Measurements from ENCODE around the gene GTF3C5.
"Not testable (repeated sequence)": the region's sequence is repeated elsewhere in the genome, so short reads cannot be mapped to it uniquely, and the experiment has no call there.

GTF3C5 gene

DNA sequence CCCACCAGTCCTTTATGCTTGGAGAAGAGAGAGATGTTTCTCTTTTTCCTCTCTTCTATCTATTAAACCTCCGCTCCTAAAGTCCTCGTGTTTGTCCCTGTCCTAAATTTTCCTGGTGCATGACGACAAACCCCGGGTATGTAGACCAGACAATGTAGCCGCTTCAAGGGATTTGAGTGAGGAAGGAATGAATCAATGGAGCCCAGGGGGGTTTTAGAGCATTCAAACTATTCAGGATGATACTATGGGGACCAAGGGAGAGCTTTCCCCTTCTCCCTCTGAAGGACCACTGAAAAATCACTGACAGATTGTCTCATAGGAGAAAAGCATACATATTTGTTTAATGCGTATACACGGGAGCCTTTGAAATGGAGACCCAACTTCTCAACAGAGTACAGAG is 49.4 kb downstream of the GTF3C5 start:
- TF ChIP-seq, protein P1, sequence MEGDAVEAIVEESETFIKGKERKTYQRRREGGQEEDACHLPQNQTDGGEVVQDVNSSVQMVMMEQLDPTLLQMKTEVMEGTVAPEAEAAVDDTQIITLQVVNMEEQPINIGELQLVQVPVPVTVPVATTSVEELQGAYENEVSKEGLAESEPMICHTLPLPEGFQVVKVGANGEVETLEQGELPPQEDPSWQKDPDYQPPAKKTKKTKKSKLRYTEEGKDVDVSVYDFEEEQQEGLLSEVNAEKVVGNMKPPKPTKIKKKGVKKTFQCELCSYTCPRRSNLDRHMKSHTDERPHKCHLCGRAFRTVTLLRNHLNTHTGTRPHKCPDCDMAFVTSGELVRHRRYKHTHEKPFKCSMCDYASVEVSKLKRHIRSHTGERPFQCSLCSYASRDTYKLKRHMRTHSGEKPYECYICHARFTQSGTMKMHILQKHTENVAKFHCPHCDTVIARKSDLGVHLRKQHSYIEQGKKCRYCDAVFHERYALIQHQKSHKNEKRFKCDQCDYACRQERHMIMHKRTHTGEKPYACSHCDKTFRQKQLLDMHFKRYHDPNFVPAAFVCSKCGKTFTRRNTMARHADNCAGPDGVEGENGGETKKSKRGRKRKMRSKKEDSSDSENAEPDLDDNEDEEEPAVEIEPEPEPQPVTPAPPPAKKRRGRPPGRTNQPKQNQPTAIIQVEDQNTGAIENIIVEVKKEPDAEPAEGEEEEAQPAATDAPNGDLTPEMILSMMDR (IDR thresholded peaks at IDR 0.05; ENCODE audit: insufficient read depth, low read length, poor library complexity, severe bottlenecking): no peak
- Histone ChIP-seq H3K27me3 (replicated peaks; ENCODE audit: control insufficient read depth, insufficient read depth, low read length) (no peaks in the 10 kb centered on the region; the same call in none of the 2 replicates), H3K36me3 (ENCODE audit: control insufficient read depth, insufficient read depth, low read length) (no peaks in the 10 kb centered on the region)

DNA sequence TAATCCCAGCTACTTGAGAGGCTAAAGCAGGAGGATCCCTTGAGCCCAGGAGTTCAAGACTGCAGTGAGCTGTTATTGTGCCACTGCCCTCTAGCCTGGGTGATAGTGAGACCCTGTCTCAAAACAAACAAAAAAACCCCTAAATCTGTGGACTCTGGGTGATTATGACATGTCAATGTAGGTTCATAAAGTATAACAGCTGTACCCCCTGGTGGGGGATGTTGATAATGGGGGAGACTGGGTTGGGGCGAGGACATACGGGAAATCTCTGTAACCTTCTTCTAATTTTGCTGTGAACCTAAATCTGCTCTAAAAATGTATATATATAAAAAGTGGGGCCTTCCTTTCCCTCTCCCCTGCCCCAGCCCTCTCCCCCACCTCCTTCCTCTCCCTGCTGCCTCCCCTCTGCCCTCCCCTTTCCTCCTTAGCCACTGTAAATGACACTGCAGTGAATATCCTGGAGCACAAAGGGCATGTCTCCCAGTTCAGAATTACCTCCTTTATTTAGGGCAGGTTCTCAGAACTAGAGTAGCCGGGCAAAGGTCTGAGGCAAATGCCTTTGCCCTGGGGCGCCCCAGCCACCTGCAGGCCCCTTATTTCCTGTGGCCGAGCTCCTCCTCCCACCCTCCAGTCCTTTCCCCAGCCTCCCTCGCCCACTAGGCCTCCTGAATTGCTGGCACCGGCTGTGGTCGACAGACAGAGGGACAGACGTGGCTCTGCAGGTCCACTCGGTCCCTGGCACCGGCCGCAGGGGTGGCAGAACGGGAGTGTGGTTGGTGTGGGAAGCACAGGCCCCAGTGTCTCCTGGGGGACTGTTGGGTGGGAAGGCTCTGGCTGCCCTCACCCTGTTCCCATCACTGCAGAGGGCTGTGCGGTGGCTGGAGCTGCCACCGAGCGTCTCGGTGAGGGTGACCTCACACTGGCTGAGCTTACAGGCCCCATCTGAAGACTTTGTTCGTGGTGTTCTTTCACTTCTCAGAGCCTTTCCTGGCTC is 50.3 kb downstream of the GTF3C5 start:
- H3K4me3 ChIP-seq (replicated peaks; ENCODE audit: low read depth, low read length); H3K36me3 ChIP-seq (ENCODE audit: control insufficient read depth, insufficient read depth, low read length); DNase-seq (ENCODE audit: extremely low read depth, insufficient read length); H3K27me3 ChIP-seq (replicated peaks; ENCODE audit: control insufficient read depth, insufficient read depth, low read length): not testable (repeated sequence)

More for the DNA sequence above, 49.4 kb downstream of the GTF3C5 start:
- DNase-seq (ENCODE audit: extremely low read depth, insufficient read length): no peak
- no peak overlapping the region for H3K4me3 ChIP-seq (replicated peaks; ENCODE audit: low read depth, low read length)

DNA sequence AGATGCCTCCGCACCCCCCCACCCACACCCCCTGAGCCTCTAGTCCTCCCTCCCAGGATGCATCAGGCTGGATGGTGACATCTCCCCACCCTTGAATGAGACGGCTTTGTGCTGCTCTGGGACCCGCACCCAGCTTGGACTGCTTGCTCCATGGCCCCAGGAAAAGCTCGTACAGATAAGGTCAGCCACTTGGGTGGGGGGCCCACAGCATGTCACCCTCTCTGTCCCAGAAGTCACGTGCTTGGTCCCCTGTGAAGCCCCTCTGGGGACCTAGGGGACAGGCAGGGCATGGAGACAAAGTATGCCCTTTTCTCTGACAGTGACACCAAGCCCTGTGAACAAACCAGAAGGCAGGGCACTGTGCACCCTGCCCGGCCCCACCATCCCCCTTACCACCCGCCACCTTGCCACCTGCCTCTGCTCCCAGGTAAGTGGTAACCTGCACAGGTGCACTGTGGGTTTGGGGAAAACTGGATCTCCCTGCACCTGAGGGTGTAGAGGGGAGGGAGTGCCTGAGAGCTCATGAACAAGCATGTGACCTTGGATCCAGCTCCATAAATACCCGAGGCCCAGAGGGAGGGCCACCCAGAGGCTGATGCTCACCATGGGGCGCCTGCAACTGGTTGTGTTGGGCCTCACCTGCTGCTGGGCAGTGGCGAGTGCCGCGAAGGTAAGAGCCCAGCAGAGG is 51.3 kb downstream of the GTF3C5 start:
- DNase-seq (ENCODE audit: extremely low read depth, insufficient read length); H3K4me3 ChIP-seq (replicated peaks; ENCODE audit: low read depth, low read length); H3K36me3 ChIP-seq (ENCODE audit: control insufficient read depth, insufficient read depth, low read length); H3K27me3 ChIP-seq (replicated peaks; ENCODE audit: control insufficient read depth, insufficient read depth, low read length): not testable (repeated sequence)

DNA sequence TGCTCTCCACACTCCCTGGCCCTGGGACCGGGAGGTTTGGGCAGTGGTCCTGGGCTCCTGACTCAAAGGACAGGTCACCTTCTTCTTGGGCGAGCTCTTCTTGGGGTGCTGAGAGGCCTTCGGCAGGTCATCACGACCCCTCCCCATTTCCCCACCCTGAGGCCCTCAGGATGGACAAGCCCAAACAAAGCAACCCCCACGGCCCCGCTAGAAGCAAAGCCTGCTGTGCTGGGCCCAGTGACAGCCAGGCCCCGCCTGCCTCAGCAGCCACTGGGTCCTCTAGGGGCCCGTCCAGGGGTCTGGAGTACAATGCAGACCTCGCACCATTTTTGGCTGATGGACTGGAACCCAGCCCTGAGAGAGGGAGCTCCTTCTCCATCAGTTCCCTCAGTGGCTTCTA is 52.9 kb downstream of the GTF3C5 start:
- not testable (repeated sequence) for H3K4me3 ChIP-seq (replicated peaks; ENCODE audit: low read depth, low read length); DNase-seq (ENCODE audit: extremely low read depth, insufficient read length); H3K36me3 ChIP-seq (ENCODE audit: control insufficient read depth, insufficient read depth, low read length); H3K27me3 ChIP-seq (replicated peaks; ENCODE audit: control insufficient read depth, insufficient read depth, low read length)

DNA sequence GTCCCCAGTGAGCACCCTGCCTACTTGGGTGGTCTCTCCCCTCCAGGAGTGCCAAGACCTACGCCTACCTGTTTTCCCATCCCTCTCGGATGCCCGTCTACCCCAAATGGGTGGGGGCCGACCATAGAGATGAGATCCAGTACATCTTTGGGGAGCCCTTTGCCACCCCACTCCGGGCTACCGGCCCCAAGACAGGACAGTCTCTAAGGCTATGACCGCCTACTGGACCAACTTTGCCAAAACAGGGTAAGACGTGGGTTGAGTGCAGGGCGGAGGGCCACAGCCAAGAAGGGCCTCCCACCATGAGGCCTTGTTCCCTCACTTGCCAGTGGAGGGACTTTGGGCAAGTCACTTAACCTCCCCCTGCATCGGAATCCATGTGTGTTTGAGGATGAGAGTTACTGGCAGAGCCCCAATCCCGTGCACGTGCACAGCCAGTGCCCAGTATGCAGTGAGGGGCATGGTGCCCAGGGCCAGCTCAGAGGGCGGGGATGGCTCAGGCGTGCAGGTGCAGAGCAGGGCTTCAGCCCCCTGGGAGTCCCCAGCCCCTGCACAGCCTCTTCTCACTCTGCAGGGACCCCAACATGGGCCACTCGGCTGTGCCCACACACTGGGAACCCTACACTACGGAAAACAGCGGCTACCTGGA is 55.5 kb downstream of the GTF3C5 start:
- not testable (repeated sequence) for H3K4me3 ChIP-seq (replicated peaks; ENCODE audit: low read depth, low read length); H3K27me3 ChIP-seq (replicated peaks; ENCODE audit: control insufficient read depth, insufficient read depth, low read length); DNase-seq (ENCODE audit: extremely low read depth, insufficient read length); H3K36me3 ChIP-seq (ENCODE audit: control insufficient read depth, insufficient read depth, low read length)

DNA sequence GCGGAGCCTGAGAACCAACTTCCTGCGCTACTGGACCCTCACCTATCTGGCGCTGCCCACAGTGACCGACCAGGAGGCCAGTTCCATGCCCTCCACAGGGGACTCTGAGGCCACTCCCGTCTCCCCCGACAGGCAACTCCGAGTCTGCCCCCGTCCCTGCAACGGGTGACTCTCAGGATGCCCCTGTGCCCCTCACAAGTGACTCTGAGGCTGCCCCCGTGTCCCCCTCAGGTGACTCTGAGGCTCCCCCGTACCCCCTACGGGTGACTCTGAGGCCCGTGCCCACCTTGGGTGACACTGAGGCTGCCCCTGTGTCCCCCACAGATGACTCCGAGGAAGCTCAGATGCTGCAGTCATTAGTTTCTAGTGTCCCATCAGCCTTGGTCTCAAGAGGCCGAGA is 56.1 kb downstream of the GTF3C5 start:
- TF ChIP-seq, protein P1 (IDR thresholded peaks at IDR 0.05; ENCODE audit: insufficient read depth, low read length, poor library complexity, severe bottlenecking): no peak
- no peak overlapping the region for H3K4me3 ChIP-seq (replicated peaks; ENCODE audit: low read depth, low read length)
- no peaks in the 10 kb centered on the region for H3K27me3 ChIP-seq (replicated peaks; ENCODE audit: control insufficient read depth, insufficient read depth, low read length)
- no peaks in the 10 kb centered on the region for H3K36me3 ChIP-seq (ENCODE audit: control insufficient read depth, insufficient read depth, low read length)
- no peak for DNase-seq (ENCODE audit: extremely low read depth, insufficient read length)

DNA sequence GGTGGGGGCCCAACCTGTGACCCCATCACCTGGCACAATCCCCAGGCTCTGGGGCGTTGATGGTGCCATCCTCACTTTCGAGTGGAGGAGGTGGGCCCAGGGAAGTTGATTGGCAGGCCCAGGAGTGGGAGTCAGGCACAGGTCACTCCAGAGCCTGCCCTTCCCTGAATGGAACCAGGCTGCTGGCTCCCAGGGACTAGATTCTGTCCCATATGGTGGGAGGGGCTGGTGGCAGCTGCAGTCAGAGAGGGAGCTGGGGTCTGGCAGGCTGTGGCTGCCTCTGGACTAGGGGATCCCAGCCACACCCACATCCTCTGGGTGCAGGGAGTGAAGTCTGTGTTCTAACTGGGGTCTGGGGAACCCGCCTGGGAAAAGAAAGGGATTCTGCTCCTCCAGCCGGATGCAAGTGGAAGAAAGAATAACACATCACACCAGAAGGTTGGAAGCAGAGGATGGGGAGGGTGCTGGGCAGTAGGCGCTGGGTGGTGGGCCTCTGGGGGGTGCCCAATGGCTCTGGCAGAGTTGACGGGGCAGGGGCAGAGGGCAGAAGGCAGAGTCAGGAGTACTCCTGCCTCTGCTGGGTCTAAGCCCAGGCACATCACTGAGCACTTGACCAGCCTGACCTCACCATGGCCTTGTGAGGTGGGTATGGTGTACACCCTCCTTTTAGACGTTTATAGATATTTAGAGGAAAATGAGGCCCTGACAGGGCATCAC is 56.8 kb downstream of the GTF3C5 start:
- Histone ChIP-seq H3K36me3 (ENCODE audit: control insufficient read depth, insufficient read depth, low read length) (no peaks in the 10 kb centered on the region), H3K27me3 (replicated peaks; ENCODE audit: control insufficient read depth, insufficient read depth, low read length) (no peaks in the 10 kb centered on the region), H3K4me3 (replicated peaks; ENCODE audit: low read depth, low read length) (no peak overlapping the region)
- no peak for DNase-seq (ENCODE audit: extremely low read depth, insufficient read length)
- TF ChIP-seq, protein P1 (IDR thresholded peaks at IDR 0.05; ENCODE audit: insufficient read depth, low read length, poor library complexity, severe bottlenecking): no peak

All from GM06990 (cell line).